Stimulated activated naive CD8-positive, alpha-beta T cell treated with anti-CD3 and anti-CD28 coated beads, Interleukin-15, amount 100 ng/mL, for 72 hours (primary cell): ENCODE results near the gene COQ10B.
A peak's percentile ranks its signal among the peaks of the same experiment; 100 is the strongest.
"Not testable (repeated sequence)": the region's sequence is repeated elsewhere in the genome, so short reads cannot be mapped to it uniquely, and the experiment has no call there.

Experiments used
- ATAC-seq: fragments of 150-1000 bp; cut with Tn5 transposase; 2 replicates; pipeline ENCODE4 v1.10.0; 2021; ENCODE audit warnings: mild to moderate bottlenecking, moderate library complexity
- DNase-seq, 2 donors: peaks; one replicate each; pipeline ENCODE4 v3.0.0; 2021 to 2022
- H3K27ac Mint-ChIP-seq, 2 donors: one replicate each; pipeline ENCODE4 v1.8.0; 2022; ENCODE audit warnings: mild to moderate bottlenecking in 2 of 2, mixed read lengths in 2 of 2, moderate library complexity in 2 of 2
- H3K27me3 Mint-ChIP-seq: one replicate; pipeline ENCODE4 v1.8.0; 2022; ENCODE audit warnings: mixed read lengths
- H3K4me1 Mint-ChIP-seq: one replicate; pipeline ENCODE4 v1.8.0; 2022; ENCODE audit warnings: mild to moderate bottlenecking, mixed read lengths
- H3K4me3 Mint-ChIP-seq, 2 donors: one replicate each; pipeline ENCODE4 v1.8.0; 2022; ENCODE audit warnings: mild to moderate bottlenecking in 2 of 2, mixed read lengths in 2 of 2, moderate library complexity in 1 of 2
- H3K9me3 Mint-ChIP-seq, 2 donors: one replicate each; pipeline ENCODE4 v1.8.0; 2022; ENCODE audit warnings: mixed read lengths in 2 of 2

Gene COQ10B

GRCh38 chr2:197480165-197481036 lies 27.0 kb downstream of the COQ10B start:
- no peaks in the 10 kb centered on the region for H3K27me3 Mint-ChIP-seq
- ATAC-seq (peak; percentile 8), DNase-seq (no peak)
- no peak overlapping the region for H3K27ac Mint-ChIP-seq
- no peak overlapping the region for H3K4me3 Mint-ChIP-seq
- H3K4me1 Mint-ChIP-seq = no peaks in the 10 kb centered on the region
- peaks cover under 1 to 8% of the 10 kb centered on the region in 2 donors for H3K9me3 Mint-ChIP-seq

DNA sequence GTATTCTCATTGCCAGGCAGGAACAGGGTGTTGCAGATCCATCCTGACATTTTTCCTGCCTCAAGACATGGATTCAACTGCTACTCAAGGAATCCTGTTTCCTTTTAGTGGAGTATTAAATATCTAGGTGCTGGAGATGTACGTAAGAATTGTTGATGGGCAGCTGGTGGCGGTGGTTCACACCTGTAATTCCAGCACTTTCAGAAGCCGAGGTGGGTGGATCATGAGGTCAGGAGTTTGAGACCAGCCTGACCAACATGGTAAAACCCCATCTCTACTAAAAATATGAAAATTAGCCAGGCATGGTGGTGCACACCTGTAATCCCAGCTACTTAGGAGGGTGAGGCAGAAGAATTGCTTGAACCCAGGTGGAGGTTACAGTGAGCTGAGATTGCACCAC lies 30.9 kb downstream of the COQ10B start:
- H3K4me1 Mint-ChIP-seq, H3K27me3 Mint-ChIP-seq, H3K4me3 Mint-ChIP-seq, H3K9me3 Mint-ChIP-seq, H3K27ac Mint-ChIP-seq: not testable (repeated sequence)
- DNase-seq = peak in 1 of 2 donors; percentile 35
- ATAC-seq = peak; percentile 12

GRCh38 chr2:197486175-197486574 lies 32.8 kb downstream of the COQ10B start:
- Mint-ChIP-seq H3K27ac (peak overlapping the region in 1 of 2 donors; percentile 12), H3K4me1 (peaks cover 19% of the 10 kb centered on the region), H3K4me3 (no peak overlapping the region), H3K27me3 (no peaks in the 10 kb centered on the region), H3K9me3 (peaks cover 4 to 8% of the 10 kb centered on the region in 2 donors)
- ATAC-seq (no peak), DNase-seq (no peak)

GRCh38 chr2:197487385-197487784 lies 34.0 kb downstream of the COQ10B start:
- no peak overlapping the region for H3K4me3 Mint-ChIP-seq
- H3K4me1 Mint-ChIP-seq = peaks cover 27% of the 10 kb centered on the region
- no peaks in the 10 kb centered on the region for H3K27me3 Mint-ChIP-seq
- DNase-seq (no peak), ATAC-seq (no peak)
- H3K9me3 Mint-ChIP-seq = peaks cover 4 to 8% of the 10 kb centered on the region in 2 donors
- no peak overlapping the region for H3K27ac Mint-ChIP-seq

GRCh38 chr2:197495433-197496134 lies 42.2 kb downstream of the COQ10B start:
- ATAC-seq (no peak), DNase-seq (no peak)
- Mint-ChIP-seq H3K27ac (peak overlapping the region; percentile 13 to 65), H3K27me3 (no peaks in the 10 kb centered on the region), H3K4me3 (peak overlapping the region; percentile 88 to 100), H3K9me3 (no peaks in the 10 kb centered on the region), H3K4me1 (peaks cover 56% of the 10 kb centered on the region)

- Mint-ChIP-seq H3K27ac (peak overlapping the region in 1 of 2 donors; percentile 98), H3K9me3 (no peaks in the 10 kb centered on the region), H3K27me3 (no peaks in the 10 kb centered on the region), H3K4me3 (peak overlapping the region; percentile 88 to 100), H3K4me1 (peaks cover 58% of the 10 kb centered on the region)
- DNase-seq = no peak
- ATAC-seq = no peak
Observed at GRCh38 chr2:197496695-197497094, 43.3 kb downstream of the COQ10B start.

DNA sequence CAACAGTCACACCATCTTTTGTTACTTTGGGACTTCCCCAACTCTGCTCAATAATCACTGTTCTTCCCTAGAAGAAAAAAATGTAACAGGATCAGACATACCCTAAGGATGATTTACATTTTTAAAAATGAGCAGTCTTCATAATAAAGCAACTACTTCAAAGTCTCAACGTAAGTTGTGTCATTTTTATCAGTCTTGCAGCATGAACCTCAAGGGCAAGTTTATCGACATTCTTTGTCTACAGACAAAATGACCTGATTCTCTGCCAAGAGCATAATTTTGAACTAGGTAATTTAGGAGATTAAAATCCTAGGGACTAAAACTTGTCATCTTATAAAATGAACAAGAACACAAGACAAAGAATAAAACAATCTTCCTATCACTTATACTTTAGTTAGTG lies 44.0 kb downstream of the COQ10B start:
- Mint-ChIP-seq H3K27ac (peak overlapping the region; percentile 98 to 99), H3K27me3 (no peaks in the 10 kb centered on the region), H3K4me1 (peaks cover 62% of the 10 kb centered on the region)

GRCh38 chr2:197498235-197498936 lies 45.0 kb downstream of the COQ10B start:
- H3K27ac Mint-ChIP-seq = peak overlapping the region; percentile 98 to 99
- DNase-seq (no peak), ATAC-seq (no peak)
- no peaks in the 10 kb centered on the region for H3K9me3 Mint-ChIP-seq
- peaks cover 63% of the 10 kb centered on the region for H3K4me1 Mint-ChIP-seq
- H3K4me3 Mint-ChIP-seq = peak overlapping the region; percentile 88 to 100
- no peaks in the 10 kb centered on the region for H3K27me3 Mint-ChIP-seq

More for the DNA sequence above, 44.0 kb downstream of the COQ10B start:
- peak overlapping the region; percentile 88 to 100 for H3K4me3 Mint-ChIP-seq
- ATAC-seq (no peak), DNase-seq (no peak)
- no peaks in the 10 kb centered on the region for H3K9me3 Mint-ChIP-seq

DNA sequence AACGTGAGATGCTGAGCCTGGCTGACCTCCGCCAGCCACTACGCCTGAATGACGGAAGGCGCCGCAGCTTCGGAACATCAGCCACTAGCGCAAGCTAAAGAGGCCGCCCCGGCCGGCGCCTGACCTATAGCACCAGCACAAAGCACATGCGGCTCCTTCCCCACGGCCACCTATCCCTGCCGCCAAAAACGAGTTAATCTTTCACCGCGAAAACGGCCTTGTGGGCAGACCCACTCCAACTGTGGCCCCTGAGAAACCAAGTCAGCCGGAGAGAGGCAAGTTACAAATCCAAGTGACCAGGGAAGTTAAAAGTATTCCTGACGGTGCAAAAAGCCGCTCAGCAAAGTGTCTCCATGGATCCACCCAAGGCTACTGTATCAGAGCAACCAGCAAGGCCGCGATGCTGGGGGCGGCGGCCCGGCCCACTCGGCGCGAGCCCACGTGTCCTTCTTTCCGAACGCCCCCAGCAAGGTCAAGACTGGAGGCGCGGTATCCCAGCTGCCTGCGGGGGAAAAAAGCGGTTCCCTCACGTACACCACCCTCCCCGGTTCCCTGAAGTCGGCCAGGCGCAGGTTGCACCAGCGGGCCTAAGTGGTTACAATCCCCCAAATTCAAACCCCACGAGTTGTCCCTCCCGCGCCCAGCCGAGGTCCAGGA lies 45.7 kb downstream of the COQ10B start:
- H3K9me3 Mint-ChIP-seq = no peaks in the 10 kb centered on the region
- peak; percentile 65 to 75 for DNase-seq
- H3K4me1 Mint-ChIP-seq = peaks cover 69% of the 10 kb centered on the region
- peak overlapping the region; percentile 98 to 99 for H3K27ac Mint-ChIP-seq
- ATAC-seq = peak; percentile 14
- H3K27me3 Mint-ChIP-seq = no peaks in the 10 kb centered on the region
- peak overlapping the region; percentile 88 to 100 for H3K4me3 Mint-ChIP-seq

DNA sequence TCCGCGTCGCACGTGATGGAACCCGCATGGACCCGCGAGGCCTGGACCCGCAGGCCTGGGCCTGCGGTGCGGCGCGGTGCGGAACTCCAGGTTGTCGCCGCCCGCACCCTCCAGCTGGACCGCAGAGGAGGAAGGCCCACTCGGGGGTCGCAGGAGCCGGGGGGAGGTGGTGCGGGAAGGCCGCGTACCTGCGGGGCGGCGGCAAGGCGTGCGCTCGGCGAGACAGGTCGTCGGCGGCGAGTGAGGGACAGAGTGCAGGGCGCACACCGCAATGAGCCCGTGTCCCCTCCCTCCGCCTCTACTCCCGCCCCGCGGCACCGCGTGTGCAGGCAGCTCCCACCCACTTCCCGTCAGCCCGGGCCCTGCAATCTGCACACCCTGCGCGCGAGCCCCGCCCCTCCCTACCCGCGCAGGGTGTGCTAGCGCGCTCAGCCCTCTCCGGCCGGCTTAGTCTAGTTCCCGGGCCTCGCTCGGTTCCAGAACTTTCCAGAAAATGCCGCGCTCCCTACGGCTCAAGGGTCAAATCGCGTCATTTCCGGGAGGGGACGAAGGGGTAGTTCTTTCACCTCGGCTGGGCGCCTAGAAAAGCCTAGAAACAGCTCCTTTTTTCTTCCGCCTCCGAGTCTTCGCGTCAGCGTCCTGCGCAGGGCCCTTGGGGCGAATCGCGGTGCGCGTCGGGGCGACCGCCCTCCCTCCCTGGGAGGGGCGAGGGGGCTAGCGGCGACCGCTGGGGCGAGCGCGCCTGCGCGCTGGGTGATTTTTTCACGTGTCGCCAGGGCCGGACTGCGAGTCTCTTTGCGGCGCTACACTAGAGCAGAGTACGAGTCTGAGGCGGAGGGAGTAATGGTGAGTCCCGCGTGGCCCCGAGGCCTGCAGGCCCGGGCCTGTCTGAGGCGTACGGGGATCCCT lies 46.5 kb downstream of the COQ10B start, which contains the start of the genes HSPD1 and HSPE1:
Gene HSPD1 (minus strand): TSS at position 247 of the 909 bp plus-strand sequence. CDS start 992 bp downstream, outside the sequence.
Gene HSPE1 (plus strand): TSS at position 786 of the 909 bp plus-strand sequence. CDS start 58 bp downstream, at position 844.
- peak; percentile 98 to 99 for DNase-seq
- H3K4me1 Mint-ChIP-seq = peaks cover 71% of the 10 kb centered on the region
- ATAC-seq = peak; percentile 91
- peak within 1 kb of the TSS; percentile 88 to 100 for H3K4me3 Mint-ChIP-seq
- no peaks in the 10 kb centered on the region for H3K9me3 Mint-ChIP-seq
- peak within 1 kb of the TSS; percentile 98 to 99 for H3K27ac Mint-ChIP-seq
- no peaks in the 10 kb centered on the region for H3K27me3 Mint-ChIP-seq

DNA sequence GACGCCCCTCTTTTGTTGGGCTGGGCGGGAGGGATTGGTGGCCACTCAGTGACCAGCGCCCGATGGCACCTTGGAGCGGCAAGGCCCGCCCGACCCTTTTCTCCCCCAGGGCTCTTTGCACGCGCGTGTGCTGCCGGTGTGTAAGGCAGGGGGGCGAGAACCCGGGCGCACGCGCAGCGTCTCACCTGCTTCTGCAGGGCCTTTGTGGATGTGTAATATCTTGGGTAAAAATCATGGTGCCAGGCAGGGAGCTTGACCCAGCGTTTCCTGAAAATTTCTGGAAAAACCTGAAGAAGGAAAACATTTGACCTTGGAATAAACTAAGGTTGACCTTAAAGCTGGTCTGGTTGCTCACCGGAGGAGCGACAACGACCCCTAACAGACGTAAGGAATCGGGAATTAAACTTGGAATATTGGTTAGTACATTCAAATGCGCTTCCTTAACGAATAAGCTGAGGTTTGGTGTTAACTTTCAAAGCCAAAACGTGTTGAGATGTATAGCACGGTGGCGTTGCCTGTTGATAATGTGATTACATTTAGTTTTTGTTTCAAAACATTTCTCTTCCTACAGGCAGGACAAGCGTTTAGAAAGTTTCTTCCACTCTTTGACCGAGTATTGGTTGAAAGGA lies 47.3 kb downstream of the COQ10B start:
- ATAC-seq = peak; percentile 4
- H3K4me1 Mint-ChIP-seq = peaks cover 63% of the 10 kb centered on the region

DNA sequence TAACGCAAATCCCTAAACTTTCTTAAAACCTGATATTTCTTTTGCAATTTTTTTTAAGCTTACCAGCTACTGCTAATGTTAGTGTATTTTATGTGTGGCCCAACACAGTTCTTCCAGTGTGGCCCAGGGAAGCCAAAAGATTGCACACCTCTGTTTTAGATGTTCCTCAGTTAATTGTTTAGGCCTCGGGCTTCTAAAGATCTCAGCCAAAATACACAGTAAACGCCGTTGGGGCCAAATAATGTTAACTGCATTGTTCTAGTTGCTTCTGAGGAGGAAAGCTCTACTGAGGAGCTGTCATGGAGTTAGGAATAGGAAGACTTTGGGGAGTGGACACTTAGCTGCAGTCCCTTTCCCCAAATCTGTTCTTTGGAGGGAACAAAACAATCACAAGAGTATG lies 48.8 kb downstream of the COQ10B start:
- no peak for ATAC-seq
- Mint-ChIP-seq H3K9me3 (no peaks in the 10 kb centered on the region), H3K4me1 (peaks cover 48% of the 10 kb centered on the region), H3K4me3 (peak overlapping the region; percentile 88 to 100), H3K27ac (peak overlapping the region; percentile 91 to 94), H3K27me3 (no peaks in the 10 kb centered on the region)
- DNase-seq = no peak

More for the DNA sequence above, 47.3 kb downstream of the COQ10B start:
- Mint-ChIP-seq H3K27ac (peak overlapping the region; percentile 96), H3K27me3 (no peaks in the 10 kb centered on the region), H3K9me3 (no peaks in the 10 kb centered on the region), H3K4me3 (peak overlapping the region; percentile 88 to 100)
- no peak for DNase-seq

DNA sequence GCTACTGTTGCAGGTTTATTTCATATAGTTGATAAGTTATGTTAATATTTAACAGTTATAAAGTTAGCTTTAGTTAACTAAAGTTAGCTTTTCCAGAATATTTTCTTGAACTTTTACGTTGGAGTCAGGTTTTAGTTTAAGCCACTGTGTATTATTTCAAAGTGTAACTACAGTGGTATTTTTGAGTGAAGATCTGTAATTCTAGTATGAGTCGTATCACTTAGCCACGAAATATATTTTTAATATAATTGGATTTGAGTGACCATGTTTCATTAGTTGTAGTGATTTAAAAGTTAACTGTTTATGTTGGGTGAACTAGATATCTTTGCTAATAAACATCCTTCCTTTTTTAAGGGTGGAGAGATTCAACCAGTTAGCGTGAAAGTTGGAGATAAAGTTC lies 49.3 kb downstream of the COQ10B start:
- H3K27me3 Mint-ChIP-seq = no peaks in the 10 kb centered on the region
- peak overlapping the region in 1 of 2 donors; percentile 100 for H3K4me3 Mint-ChIP-seq
- H3K9me3 Mint-ChIP-seq = no peaks in the 10 kb centered on the region

More for the DNA sequence above, 49.3 kb downstream of the COQ10B start:
- DNase-seq (no peak), ATAC-seq (no peak)
- Mint-ChIP-seq H3K4me1 (peaks cover 43% of the 10 kb centered on the region), H3K27ac (peak overlapping the region in 1 of 2 donors; percentile 94)
